Stimulated activated CD4-positive, alpha-beta T cell treated with anti-CD3 and anti-CD28 coated beads, Interleukin-4, amount 100 ng/mL, for 24 hours (primary cell): ENCODE measurements around the gene MICALL2.

Source experiments
- DNase-seq: peaks from one replicate; pipeline ENCODE4 v3.0.0-alpha.2; 2020

Gene MICALL2

GRCh38 chr7:1388021-1388702 lies 71.1 kb downstream of the MICALL2 start:
- no peak for DNase-seq

GRCh38 chr7:1387261-1387660 lies 72.0 kb downstream of the MICALL2 start:
- DNase-seq = no peak

GRCh38 chr7:1386623-1387220 lies 72.5 kb downstream of the MICALL2 start:
- DNase-seq = no peak

GRCh38 chr7:1385809-1386622 lies 73.3 kb downstream of the MICALL2 start:
- DNase-seq = no peak

GRCh38 chr7:1385086-1385808 lies 74.0 kb downstream of the MICALL2 start:
- DNase-seq = no peak
